ENCODE results near the gene ZNF830. TPM values are rescaled to one million over a fixed set of nuclear protein-coding genes. Genes with fewer than 3 reads are reported as not detected.

ZNF830 gene
- total RNA-seq, 1 donor from 2014 or later = 21.3 TPM

Other genes with a start within 250 kb of the ZNF830 start
- 2.9 TPM for gene CCT6B, start 80 bp upstream of the ZNF830 start, total RNA-seq
- 35.2 TPM for gene LIG3, start 19.0 kb downstream of the ZNF830 start, total RNA-seq
- gene RFFL, start 102.2 kb downstream of the ZNF830 start, total RNA-seq = 23.3 TPM
- gene RAD51D, start 158.3 kb downstream of the ZNF830 start, total RNA-seq = 16.9 TPM
- gene FNDC8, start 160.1 kb downstream of the ZNF830 start, total RNA-seq = not detected
- gene NLE1, start 180.8 kb downstream of the ZNF830 start, total RNA-seq = 13.5 TPM
- 0.04 TPM for gene UNC45B, start 186.3 kb downstream of the ZNF830 start, total RNA-seq
- not detected for gene SLC35G3, start 232.9 kb downstream of the ZNF830 start, total RNA-seq

Measured in sciatic nerve (tissue), 1 donor.